Stimulated activated CD8-positive, alpha-beta memory T cell treated with anti-CD3 and anti-CD28 coated beads, Interleukin-4, amount 100 ng/mL, for 1 hour (primary cell): ENCODE data around the gene F11R.
"Not testable (repeated sequence)": the region's sequence is repeated elsewhere in the genome, so short reads cannot be mapped to it uniquely, and the experiment has no call there.

ENCODE experiments used
- DNase-seq, 2 donors: peaks; one replicate each; pipeline ENCODE4 v3.0.0-alpha.2; 2020; ENCODE audit warnings: low read depth in 2 of 2, low spot score in 1 of 2

Gene F11R

GRCh38 chr1:161016683-161017082 lies 4.3 kb downstream of the F11R start:
- DNase-seq = not testable (repeated sequence)

GRCh38 chr1:161013488-161014230 lies 7.3 kb downstream of the F11R start:
- DNase-seq = peak; percentile 32 to 42

DNA sequence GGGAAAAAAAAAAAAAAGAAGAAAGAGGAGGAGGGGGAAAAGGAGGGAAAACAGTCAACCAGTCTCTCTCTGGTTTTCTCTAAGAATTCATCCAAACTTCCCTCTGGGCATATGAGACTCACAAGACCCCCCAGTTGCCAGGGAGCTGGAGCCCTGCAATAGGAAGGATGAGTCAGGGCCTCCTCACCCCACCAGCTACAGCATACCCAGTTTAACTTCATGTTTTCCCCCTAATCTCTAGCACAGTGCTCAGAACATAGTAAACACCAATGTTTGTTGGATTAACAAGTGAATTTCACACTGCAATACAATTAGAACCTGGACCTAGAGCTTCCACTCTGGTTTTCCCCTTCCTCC lies 7.8 kb downstream of the F11R start:
- no peak for DNase-seq

DNA sequence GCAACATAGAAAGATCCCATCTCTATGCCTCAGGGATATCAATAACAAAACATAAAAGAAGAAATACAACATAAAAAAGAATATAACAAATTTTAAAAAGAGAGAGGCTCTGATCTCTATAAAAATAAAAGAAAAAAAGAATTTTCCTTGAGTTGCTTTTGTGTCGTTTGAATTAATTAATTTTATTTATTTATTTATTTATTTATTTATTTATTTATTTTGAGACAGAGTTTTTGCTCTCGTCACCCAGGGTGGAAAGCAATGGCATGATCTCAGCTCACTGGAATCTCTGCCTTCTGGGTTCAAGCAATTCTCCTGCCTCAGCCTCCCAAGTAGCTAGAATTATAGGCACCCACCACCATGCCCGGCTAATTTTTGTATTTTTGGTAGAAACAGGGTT lies 8.5 kb downstream of the F11R start:
- DNase-seq = no peak

GRCh38 chr1:161009602-161010211 lies 11.2 kb downstream of the F11R start:
- DNase-seq = no peak

DNA sequence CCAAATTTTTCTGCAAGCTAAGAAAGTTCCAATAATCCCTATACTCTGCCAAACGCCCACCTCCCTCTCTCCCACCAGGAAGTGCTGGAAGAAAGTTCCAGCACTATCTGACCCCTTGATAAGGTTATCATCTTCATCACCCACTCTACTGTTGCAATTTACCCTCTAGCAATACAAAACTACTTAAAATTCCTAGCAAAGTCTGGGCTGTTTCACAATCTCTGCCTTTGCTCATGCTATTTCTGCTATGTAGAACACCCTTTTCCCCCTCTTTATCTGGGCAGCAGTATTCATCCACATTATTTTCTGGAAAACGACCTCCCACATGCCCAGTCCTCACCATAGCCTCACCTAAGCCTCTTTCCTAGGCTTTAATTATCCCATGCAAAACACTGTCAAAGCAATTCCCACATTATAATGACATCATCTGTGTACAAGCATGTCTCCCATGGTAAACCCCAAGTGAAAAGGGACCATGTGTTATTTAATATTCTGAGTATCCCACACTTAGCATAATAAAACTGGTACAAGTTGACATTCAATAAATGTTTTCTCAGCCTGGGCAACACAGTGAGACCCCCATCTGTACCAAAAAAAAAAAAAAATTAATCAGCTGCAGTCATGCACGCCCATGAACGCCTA lies 12.0 kb downstream of the F11R start:
- DNase-seq = no peak

GRCh38 chr1:161007369-161007768 lies 13.6 kb downstream of the F11R start:
- no peak for DNase-seq

GRCh38 chr1:161006563-161006962 lies 14.4 kb downstream of the F11R start:
- DNase-seq = no peak

- DNase-seq = no peak
Observed at GRCh38 chr1:161001525-161001924, 19.4 kb downstream of the F11R start.

- DNase-seq = no peak
Observed at GRCh38 chr1:161000736-161001480, 20.0 kb downstream of the F11R start.

DNA sequence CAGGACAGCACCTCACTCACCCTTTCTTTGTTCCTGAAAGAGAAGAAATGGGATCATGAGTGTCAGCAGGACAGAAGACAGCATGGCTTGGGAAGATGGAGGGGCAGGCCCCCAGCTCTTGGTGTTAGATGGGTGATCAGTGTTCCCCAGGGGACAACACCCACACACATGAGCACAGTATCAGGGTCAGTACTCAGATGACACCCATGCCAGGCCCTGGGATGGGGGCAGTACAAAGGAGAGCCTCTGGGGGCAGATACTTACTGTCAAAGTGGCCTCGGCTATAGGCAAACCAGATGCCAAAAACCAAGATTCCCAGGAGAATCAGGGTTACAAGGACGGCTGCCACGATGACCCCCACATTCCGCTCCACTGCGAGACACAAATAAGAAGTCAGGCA lies 21.6 kb downstream of the F11R start:
- DNase-seq = no peak

GRCh38 chr1:160997323-160998038 lies 23.5 kb downstream of the F11R start:
- peak in 1 of 2 donors; percentile 25 for DNase-seq

GRCh38 chr1:160996178-160996577 lies 24.8 kb downstream of the F11R start:
- DNase-seq = no peak

- no peak for DNase-seq
Observed at GRCh38 chr1:160993544-160994193, 27.3 kb downstream of the F11R start.

GRCh38 chr1:160992036-160992435 lies 28.9 kb downstream of the F11R start:
- not testable (repeated sequence) for DNase-seq

DNA sequence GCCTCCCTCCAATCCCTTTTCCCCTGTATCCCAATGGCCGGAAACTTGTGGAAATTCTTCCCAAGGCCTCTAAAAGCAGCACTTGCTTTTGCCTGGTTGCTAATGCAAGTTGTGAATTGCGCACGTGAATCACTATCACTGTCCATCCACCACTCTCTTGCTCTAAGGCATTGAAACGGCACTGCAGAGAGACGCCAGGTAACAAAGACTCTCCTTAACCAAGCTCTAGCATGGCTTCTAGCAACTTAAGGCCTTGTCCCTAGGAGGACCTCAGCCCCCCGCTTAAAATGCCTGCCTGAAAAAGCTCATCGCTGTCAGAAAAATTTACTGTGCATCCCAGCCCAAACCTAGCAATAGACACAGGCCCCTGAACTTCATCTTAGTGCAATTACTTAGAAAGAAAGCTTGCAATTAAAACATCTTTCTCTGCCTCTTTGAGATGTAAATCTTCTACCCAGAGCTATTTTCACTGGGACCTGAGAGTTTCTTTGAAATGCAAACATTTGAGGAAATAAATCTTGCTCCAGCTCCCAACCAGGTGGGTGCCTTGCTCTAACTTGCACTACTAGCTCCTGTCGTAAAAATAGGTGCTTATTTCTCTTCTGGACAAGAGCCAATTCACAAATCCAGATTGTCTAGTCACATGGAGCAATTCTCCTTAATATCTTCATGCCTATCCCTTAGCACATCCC lies 33.4 kb downstream of the F11R start:
- DNase-seq = no peak

DNA sequence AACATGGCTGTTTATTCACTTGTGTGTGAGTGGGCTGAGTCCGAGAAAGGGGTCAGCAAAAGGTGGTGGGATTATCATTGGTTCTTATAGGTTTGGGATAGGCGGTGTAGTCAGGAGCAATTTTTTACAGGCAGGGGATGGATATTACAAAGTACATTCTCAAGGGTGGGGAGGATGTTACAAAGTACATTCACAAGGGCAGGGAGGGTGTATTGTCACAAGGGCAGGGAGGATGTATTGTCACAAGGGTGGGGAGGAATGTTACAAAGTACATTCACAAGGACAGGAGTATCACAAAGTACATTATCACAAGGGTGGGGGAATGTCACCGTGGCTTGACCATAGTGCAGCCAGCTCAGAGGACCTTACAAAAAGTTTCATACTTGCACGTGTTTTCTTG lies 35.2 kb downstream of the F11R start:
- no peak for DNase-seq

DNA sequence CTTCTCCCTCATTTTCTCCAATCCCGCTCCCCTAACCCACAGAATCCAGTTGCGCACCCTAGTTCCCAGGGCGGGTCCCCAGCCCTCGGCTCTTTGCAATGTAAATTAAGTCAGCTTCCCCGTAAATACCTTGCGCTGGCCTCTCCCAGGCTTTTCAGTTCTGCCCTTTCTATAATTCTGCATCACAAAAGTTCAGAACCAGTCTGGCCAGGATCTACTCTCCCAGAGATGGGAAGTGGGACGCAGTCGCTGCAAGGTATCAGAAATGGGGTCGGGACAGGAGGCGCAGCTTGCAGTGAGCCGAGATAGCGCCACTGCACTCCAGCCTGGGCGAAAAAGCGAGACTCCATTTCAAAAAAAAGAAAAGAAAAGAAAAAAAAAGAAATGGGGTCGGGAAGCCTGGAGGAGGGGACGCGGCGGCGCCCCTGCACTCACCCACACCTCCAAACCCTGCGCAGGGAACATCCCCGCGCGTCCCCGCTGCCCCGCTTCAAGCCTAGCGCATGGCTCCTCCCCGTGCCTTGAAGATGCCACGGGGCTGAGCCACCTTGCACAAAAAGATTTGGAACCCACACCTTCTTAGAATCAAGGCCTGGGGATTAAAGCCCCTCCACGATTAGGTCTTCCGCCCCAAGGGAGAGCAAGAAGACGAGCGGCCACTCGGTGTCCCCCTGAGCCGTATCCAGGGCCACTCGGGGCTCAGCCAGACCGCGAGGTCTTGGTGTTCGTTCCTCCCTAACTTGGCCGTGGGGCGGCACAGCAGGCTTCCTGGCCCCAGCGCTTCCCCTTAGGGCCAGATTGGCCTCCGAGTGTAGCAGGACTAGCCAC lies 39.2 kb downstream of the F11R start:
- no peak for DNase-seq

DNA sequence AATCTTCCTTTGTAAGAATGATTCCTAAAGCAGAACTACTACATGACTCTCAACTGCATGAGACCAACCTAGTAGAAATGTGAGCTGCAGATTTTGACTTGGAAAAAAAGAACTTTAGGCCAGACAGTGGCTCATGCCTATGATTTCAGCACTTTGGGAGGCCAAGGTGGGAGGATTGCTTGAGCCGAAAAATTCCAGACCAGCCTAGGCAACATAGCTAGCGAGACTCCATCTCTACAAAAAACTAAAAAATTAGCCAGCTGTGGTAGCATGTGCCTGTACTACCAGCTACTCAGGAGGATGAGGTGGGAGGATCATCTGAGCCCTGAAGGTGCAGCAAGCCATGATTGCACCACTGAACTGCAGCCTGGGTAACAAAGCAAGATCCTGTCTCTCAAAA lies 41.7 kb downstream of the F11R start:
- DNase-seq = no peak
